Activated T-helper 1 cell treated with anti-CD3 and anti-CD28 coated beads, Interleukin-12 subunit alpha, Interleukin-12 subunit beta, Interleukin-2, Interleukin-4 antibody, amounts not matched to agents 30 ng/mL and 10 ng/mL and 1 ng/mL, durations not matched to agents 14 hours and 24 hours and 36 hours (primary cell): ENCODE results near the gene MSL3B.

Experiments
- DNase-seq: peaks from one replicate; pipeline ENCODE4 v3.0.0; 2021; ENCODE audit warnings: low spot score
- H3K27ac Mint-ChIP-seq: one replicate; pipeline ENCODE4 v1.8.0; 2021; ENCODE audit warnings: mild to moderate bottlenecking, mixed read lengths
- H3K27me3 Mint-ChIP-seq: one replicate; pipeline ENCODE4 v1.8.0; 2022; ENCODE audit warnings: mild to moderate bottlenecking, moderate library complexity, mixed read lengths; ENCODE audit not compliant: insufficient read depth
- H3K36me3 Mint-ChIP-seq: one replicate; pipeline ENCODE4 v1.8.0; 2021; ENCODE audit warnings: low read depth, mixed read lengths
- H3K4me1 Mint-ChIP-seq: one replicate; pipeline ENCODE4 v1.8.0; 2021; ENCODE audit warnings: low read depth, mixed read lengths
- H3K4me3 Mint-ChIP-seq: one replicate; pipeline ENCODE4 v1.8.0; 2021; ENCODE audit warnings: mild to moderate bottlenecking, moderate library complexity, mixed read lengths
- H3K9me3 Mint-ChIP-seq: one replicate; pipeline ENCODE4 v1.8.0; 2021; ENCODE audit warnings: mixed read lengths
- intact Hi-C: fragments of 100-400 bp; cut with micrococcal nuclease; formaldehyde crosslinking; loops from one replicate; pipeline ENCODE4 v1.15.1; 2024

The MSL3B gene

DNA sequence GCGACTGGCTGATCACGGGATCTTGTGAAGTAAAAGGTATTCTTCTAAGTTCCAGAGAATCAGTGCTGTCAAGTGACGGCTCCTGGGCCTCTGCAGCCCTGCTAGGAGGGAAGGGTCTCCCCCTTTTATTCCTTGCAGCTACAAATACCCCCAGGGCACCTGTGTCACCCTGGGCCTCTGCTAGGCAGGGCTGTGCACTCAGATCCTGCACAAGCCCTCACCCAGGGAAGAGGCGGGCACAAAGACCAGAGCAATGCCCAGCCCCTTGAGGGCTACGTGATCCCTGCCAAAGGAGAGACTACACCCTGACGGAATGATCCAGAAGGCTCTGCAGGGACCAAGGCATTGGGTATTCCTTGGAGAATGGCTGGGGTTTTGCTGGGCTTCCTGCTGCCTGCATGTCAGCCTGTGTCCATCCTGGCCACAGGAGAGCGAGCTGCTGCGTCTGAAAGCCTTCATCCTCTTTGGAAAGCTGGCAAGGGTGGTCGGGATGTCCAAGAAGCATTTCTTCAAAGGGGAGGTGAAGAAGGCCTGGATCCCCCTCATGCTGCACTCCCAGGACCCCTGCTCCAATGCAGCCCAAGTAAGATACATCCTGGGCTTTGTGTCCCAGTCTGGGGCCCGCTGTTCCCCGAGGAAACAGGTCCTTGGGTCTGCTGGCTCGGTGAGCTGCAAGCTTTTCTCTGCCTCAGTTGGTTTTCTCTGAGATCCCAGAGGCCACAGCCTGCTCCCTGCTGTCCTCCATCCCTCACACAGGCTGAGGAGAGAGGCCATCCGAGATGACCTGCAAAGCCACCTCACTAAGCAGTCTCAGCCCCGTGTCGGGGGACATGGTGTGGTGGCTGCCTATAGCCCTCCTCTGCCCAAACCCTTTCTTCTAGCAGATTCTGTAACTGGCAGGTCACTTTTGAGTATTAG lies 38.7 kb downstream of the MSL3B start:
- intact Hi-C loops: no loop called here
- DNase-seq: no peak
- Mint-ChIP-seq H3K4me3 (no peak overlapping the region), H3K9me3 (no peaks in the 10 kb centered on the region), H3K4me1 (no peaks in the 10 kb centered on the region), H3K36me3 (peaks cover 5% of the 10 kb centered on the region), H3K27ac (no peak overlapping the region), H3K27me3 (peaks cover 3% of the 10 kb centered on the region)

DNA sequence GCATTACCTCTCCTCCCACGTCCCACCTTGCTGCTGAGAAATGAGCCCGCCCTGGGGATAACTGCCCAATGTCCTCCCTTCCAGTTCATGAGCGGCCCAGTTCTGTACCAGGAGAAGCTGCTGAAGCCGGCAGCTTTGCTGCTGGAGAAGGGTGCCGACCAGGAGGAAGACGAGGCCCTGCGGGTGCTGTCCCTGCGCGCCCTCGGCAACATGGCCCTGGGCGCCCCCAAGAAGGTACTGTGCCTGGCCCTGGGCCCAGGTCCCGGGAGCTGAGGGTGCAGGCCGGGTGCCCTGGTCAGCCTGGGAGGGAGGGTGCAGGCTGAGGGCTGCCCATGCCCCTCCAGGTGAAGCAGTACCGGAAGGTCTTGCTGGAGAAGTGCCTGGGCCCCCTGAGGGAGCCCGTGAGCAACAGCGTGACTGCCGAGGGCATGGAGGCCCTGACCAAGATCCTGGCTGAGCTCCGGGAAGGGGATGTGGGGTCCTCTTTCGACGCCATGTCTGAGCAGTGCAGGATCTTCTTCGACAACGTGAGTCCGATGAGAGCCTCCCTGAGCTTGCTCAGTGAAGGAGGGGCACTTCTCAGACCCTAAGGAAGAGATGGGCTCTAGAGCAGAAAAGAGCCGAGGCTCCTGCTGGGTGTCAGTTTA lies 39.5 kb downstream of the MSL3B start:
- peaks cover 3% of the 10 kb centered on the region for H3K27me3 Mint-ChIP-seq
- no peaks in the 10 kb centered on the region for H3K4me1 Mint-ChIP-seq
- intact Hi-C loops: no loop called here
- no peak overlapping the region for H3K27ac Mint-ChIP-seq
- DNase-seq: no peak
- H3K9me3 Mint-ChIP-seq: no peaks in the 10 kb centered on the region
- H3K4me3 Mint-ChIP-seq: no peak overlapping the region
- H3K36me3 Mint-ChIP-seq: peaks cover 2% of the 10 kb centered on the region

DNA sequence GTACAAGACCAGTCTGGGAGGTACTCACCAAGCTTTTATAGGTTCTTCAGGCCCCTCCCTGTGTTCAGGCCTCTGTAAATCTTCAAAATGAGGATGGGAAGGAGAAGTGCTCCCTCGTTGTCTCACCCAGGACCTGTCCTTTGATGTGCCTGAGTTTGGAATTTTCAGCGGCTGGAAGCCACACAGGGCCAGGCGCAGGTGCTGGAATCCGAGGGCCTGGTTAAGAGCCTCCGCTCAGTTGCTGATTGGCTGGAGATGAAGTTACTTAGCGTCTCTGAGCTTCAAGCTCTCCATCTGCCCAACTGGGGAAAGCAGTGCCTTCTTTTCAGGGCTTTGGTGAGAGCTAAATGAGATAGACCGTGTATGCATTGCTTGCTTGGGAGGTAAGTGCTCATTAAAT lies 43.8 kb downstream of the MSL3B start:
- H3K4me3 Mint-ChIP-seq: no peak overlapping the region
- intact Hi-C loops: no loop called here
- H3K27ac Mint-ChIP-seq: no peak overlapping the region
- DNase-seq: no peak
- H3K9me3 Mint-ChIP-seq: no peaks in the 10 kb centered on the region
- no peaks in the 10 kb centered on the region for H3K4me1 Mint-ChIP-seq
- H3K36me3 Mint-ChIP-seq: no peaks in the 10 kb centered on the region
- peaks cover 3% of the 10 kb centered on the region for H3K27me3 Mint-ChIP-seq

- no peaks in the 10 kb centered on the region for H3K9me3 Mint-ChIP-seq
- H3K4me3 Mint-ChIP-seq: no peak overlapping the region
- H3K27me3 Mint-ChIP-seq: peaks cover 3% of the 10 kb centered on the region
- H3K4me1 Mint-ChIP-seq: no peaks in the 10 kb centered on the region
- H3K27ac Mint-ChIP-seq: no peak overlapping the region
- no peaks in the 10 kb centered on the region for H3K36me3 Mint-ChIP-seq
- no peak for DNase-seq
- intact Hi-C loops: no loop called here
Measured at GRCh38 chr2:233823731-233824121, 44.5 kb downstream of the MSL3B start.

DNA sequence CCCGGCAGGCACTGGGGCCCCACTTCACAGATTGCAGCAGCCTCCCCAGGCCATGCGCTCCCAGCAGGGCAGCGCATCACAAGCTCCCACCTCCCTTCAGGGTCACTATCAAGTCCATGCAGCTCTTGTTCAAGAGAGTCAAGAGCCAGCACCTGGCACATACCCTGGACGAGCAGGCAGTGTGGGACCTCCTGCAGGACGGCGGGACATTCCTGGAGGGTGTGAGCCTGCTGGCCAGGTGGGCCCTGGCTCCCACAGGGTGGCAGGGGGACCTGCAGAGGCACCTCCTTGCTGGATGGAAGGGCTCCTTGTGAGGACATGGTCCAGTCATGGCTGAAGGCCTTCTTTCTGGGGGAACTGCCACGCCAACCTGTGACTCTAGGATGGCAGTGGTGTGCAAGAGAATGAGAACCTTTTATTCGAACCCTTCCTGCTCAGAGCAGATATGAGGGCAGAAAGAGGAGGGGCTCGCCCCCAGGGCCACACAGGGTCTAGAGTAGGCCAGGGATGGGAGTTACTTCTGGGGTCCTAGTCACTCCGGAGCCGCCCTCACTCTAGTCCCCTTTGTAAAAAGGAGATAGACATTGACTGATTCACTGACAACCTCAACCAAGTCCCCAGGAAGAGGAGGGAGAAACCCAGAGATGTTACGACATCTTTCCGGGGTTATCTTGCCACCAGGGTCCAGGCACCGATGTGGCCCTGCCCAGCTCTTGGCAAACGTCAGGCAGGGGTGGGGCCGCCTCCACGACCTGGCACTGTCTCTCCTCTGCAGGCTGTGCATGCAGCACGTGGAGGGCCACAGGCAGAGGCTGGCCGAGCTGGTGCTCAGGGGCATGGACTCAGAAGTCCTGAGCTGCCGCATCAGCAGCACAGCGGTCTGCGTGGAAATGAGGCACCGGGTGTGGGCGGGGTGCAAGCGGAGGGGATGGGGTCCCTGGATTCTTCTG lies 45.1 kb downstream of the MSL3B start:
- DNase-seq: no peak
- H3K36me3 Mint-ChIP-seq: no peaks in the 10 kb centered on the region
- H3K27me3 Mint-ChIP-seq: peaks cover 3% of the 10 kb centered on the region
- H3K4me3 Mint-ChIP-seq: no peak overlapping the region
- intact Hi-C loops: no loop called here
- no peaks in the 10 kb centered on the region for H3K4me1 Mint-ChIP-seq
- no peaks in the 10 kb centered on the region for H3K9me3 Mint-ChIP-seq
- H3K27ac Mint-ChIP-seq: no peak overlapping the region

- H3K4me3 Mint-ChIP-seq: no peak overlapping the region
- DNase-seq: no peak
- intact Hi-C loops: no loop called here
- H3K4me1 Mint-ChIP-seq: no peaks in the 10 kb centered on the region
- no peaks in the 10 kb centered on the region for H3K9me3 Mint-ChIP-seq
- H3K36me3 Mint-ChIP-seq: no peaks in the 10 kb centered on the region
- peaks cover 3% of the 10 kb centered on the region for H3K27me3 Mint-ChIP-seq
- H3K27ac Mint-ChIP-seq: no peak overlapping the region
Measured at GRCh38 chr2:233822101-233822771, 46.0 kb downstream of the MSL3B start.

GRCh38 chr2:233821709-233822100 lies 46.5 kb downstream of the MSL3B start:
- DNase-seq: no peak
- Mint-ChIP-seq H3K9me3 (no peaks in the 10 kb centered on the region), H3K4me1 (no peaks in the 10 kb centered on the region), H3K36me3 (no peaks in the 10 kb centered on the region), H3K27me3 (peaks cover 3% of the 10 kb centered on the region), H3K27ac (no peak overlapping the region), H3K4me3 (no peak overlapping the region)
- intact Hi-C loops: no loop called here

DNA sequence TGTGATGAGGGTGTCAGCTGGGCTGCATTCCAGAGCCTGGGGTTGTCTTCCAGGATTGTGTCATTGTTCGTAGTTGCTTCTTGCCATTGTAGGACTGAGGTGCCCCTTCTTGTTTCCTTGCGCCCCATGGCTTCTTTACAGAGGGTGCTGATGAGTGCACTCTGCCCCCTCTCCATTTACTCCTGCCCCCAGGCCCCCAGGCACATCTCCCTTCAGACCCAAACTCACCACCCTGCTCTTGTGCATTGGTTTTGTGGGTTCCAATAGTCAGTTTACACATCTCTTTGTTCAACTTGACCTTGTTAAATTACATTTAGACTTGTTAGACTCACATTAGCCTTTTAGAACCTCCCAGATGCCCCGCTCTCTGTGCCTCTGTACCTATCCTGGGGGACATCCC lies 47.0 kb downstream of the MSL3B start:
- no peaks in the 10 kb centered on the region for H3K4me1 Mint-ChIP-seq
- intact Hi-C loops: no loop called here
- peaks cover 3% of the 10 kb centered on the region for H3K27me3 Mint-ChIP-seq
- H3K36me3 Mint-ChIP-seq: no peaks in the 10 kb centered on the region
- H3K4me3 Mint-ChIP-seq: no peak overlapping the region
- no peak for DNase-seq
- no peaks in the 10 kb centered on the region for H3K9me3 Mint-ChIP-seq
- H3K27ac Mint-ChIP-seq: no peak overlapping the region

DNA sequence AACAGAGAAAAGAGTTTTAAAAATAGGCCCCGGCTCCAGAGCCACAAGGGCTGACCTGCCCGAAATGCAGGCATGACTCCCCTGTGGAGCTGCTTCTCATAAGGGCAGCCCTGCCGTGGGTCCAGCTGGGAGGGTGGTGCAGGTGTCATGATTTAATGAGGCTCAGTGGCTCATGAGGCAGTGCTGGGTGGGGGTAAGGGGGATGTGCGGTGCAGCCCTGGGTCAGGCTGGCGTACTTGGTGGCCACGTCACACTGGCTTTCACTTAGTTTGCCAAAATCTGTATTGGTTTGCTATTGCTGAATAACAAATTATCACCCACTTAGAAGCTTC lies 47.4 kb downstream of the MSL3B start:
- intact Hi-C loops: no loop called here
- no peaks in the 10 kb centered on the region for H3K9me3 Mint-ChIP-seq
- H3K27me3 Mint-ChIP-seq: peaks cover 6% of the 10 kb centered on the region
- no peak overlapping the region for H3K27ac Mint-ChIP-seq
- H3K4me1 Mint-ChIP-seq: no peaks in the 10 kb centered on the region
- no peaks in the 10 kb centered on the region for H3K36me3 Mint-ChIP-seq
- DNase-seq: no peak
- H3K4me3 Mint-ChIP-seq: no peak overlapping the region

- Mint-ChIP-seq H3K4me1 (no peaks in the 10 kb centered on the region), H3K4me3 (no peak overlapping the region), H3K27me3 (peaks cover 12% of the 10 kb centered on the region), H3K27ac (no peak overlapping the region), H3K36me3 (no peaks in the 10 kb centered on the region), H3K9me3 (no peaks in the 10 kb centered on the region)
- no peak for DNase-seq
- intact Hi-C loops: no loop called here
Measured at GRCh38 chr2:233819884-233820773, 48.1 kb downstream of the MSL3B start.

- Mint-ChIP-seq H3K27me3 (peaks cover 10% of the 10 kb centered on the region), H3K4me3 (no peak overlapping the region), H3K4me1 (no peaks in the 10 kb centered on the region), H3K27ac (no peak overlapping the region), H3K9me3 (no peaks in the 10 kb centered on the region), H3K36me3 (no peaks in the 10 kb centered on the region)
- DNase-seq: no peak
- intact Hi-C loops: no loop called here
Measured at GRCh38 chr2:233818639-233819621, 49.3 kb downstream of the MSL3B start.
